ENCODE results near the gene ASNSD1. TPM values are rescaled to one million over a fixed set of nuclear protein-coding genes. Genes with fewer than 3 reads are reported as not detected.
"Not testable (repeated sequence)": the region's sequence is repeated elsewhere in the genome, so short reads cannot be mapped to it uniquely, and the experiment has no call there.

ASNSD1 gene
- total and polyA plus RNA-seq, 2 of the 8 experiments (the other 6 are each of a cell fraction or from before 2014, with no cell fraction given) = 14.1 to 44.8 TPM

DNA sequence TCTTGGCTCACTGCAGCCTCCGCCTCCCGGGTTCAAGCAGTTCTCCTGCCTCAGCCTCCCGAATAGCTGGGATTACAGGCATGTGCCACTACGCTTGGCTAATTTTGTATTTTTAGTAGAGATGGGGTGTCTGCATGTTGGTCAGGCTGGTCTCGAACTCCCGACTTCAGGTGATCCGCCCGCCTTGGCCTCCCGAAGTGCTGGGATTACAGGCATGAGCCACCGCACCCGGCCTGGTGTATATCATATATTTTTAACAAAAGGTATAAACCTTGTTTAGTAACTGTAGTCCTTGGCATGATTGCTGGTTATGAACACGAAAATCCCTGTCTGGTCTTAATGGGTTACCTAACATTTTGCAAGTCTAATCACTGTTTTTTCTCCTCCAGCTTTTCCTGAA is 2.1 kb downstream of the ASNSD1 start:
- H3K79me2 ChIP-seq (ENCODE audit: control insufficient read depth in 1 of 2, insufficient read depth in 2 of 2, low read length in 2 of 2) = peaks cover 0 to 24% of the 10 kb centered on the region in 2 experiments
- POLR2A ChIA-PET (ENCODE audit: partially characterized antibody) = interaction anchor here (1.2 to 3.2 kb wide), 2 partner anchors 13 to 121 kb away, joined by 3 to 12 read pairs; partner anchors contain the start of genes ORMDL1 and PMS1
- CTCF ChIA-PET (ENCODE audit: partially characterized antibody) = interaction anchor here (0.6 to 6.3 kb wide), 7 partner anchors 10 to 1412 kb away, joined by 3 to 82 read pairs (median 4); partner anchors contain the start of genes ANKAR and OSGEPL1
- not testable (repeated sequence) for DNase-seq (ENCODE audit: low read depth in 1 of 2, low spot score in 2 of 2); FAIRE-seq; H3K23ac ChIP-seq (ENCODE audit: insufficient read length); H2BK120ac ChIP-seq (replicated peaks; ENCODE audit: low read depth, low read length); H4K5ac ChIP-seq (ENCODE audit: insufficient read length, low read depth, low read length); H3K14ac ChIP-seq (ENCODE audit: insufficient read length); H3K18ac ChIP-seq (ENCODE audit: extremely low read depth, low read length); H3K4me1 ChIP-seq (replicated peaks in 1 of 4; ENCODE audit: control insufficient read depth in 3 of 4, insufficient read depth in 4 of 4, low read length in 3 of 4); H3K4me2 ChIP-seq (ENCODE audit: insufficient read depth in 1 of 2, low read depth in 2 of 2, low read length in 2 of 2); H3K27ac ChIP-seq (ENCODE audit: low read depth, low read length); H2BK12ac ChIP-seq (ENCODE audit: low read depth, low read length); H2BK15ac ChIP-seq (ENCODE audit: low read length); H3K23me2 ChIP-seq (ENCODE audit: low read depth, low read length); H4K91ac ChIP-seq (replicated peaks; ENCODE audit: insufficient read length, low read length); H3K79me1 ChIP-seq (ENCODE audit: low read depth, low read length); H4K8ac ChIP-seq (ENCODE audit: extremely low read depth, insufficient read depth, low read length); H3K9me3 ChIP-seq (ENCODE audit: insufficient read depth in 2 of 2, low read depth in 1 of 2, low read length in 1 of 2); H4K20me1 ChIP-seq (replicated peaks in 1 of 2; ENCODE audit: control insufficient read depth in 1 of 2, insufficient read depth in 2 of 2, low read length in 2 of 2); H3K27me3 ChIP-seq (replicated peaks in 1 of 4; ENCODE audit: control insufficient read depth in 3 of 4, extremely low read depth in 1 of 4, insufficient read depth in 3 of 4, low read length in 3 of 4); H3K4ac ChIP-seq (replicated peaks; ENCODE audit: insufficient read length, low read depth, low read length); H2AK5ac ChIP-seq (ENCODE audit: low read depth, low read length); H3K9ac ChIP-seq (replicated peaks in 1 of 4; ENCODE audit: extremely low read depth in 1 of 4, low read depth in 3 of 4, low read length in 3 of 4); H2BK5ac ChIP-seq (ENCODE audit: low read depth, low read length); H3K4me3 ChIP-seq (ENCODE audit: extremely low read depth in 1 of 4, insufficient read depth in 2 of 4, low read depth in 3 of 4, low read length in 4 of 4); H2BK20ac ChIP-seq (ENCODE audit: low read length); H3K56ac ChIP-seq (replicated peaks; ENCODE audit: insufficient read length, low read depth, low read length); H2AFZ ChIP-seq (ENCODE audit: low read length)
- WGBS, 2 experiments (ENCODE audit: extremely low coverage in 1 of 2, insufficient coverage in 1 of 2, insufficient read length in 1 of 2, insufficient replicate concordance in 2 of 2, low coverage in 1 of 2, low lambda C conversion rate in 2 of 2, missing lambda C conversion rate in 1 of 2) = 95% methylated on average over 12 of the region's 12 CpGs; no CpG with 5 or more reads in 1 of the 2 experiments
- peaks cover 2 to 29% (median 17%) of the 10 kb centered on the region in 4 experiments; a peak in 7 of 8 replicates for H3K36me3 ChIP-seq (ENCODE audit: control insufficient read depth in 2 of 4, insufficient read depth in 4 of 4, low read length in 3 of 4)
